ENCODE results near the gene LARP4. TPM values are rescaled to one million over a fixed set of nuclear protein-coding genes. Genes with fewer than 3 reads are reported as not detected.

Gene LARP4
- total and polyA plus RNA-seq, 2 donors (not counting 1 experiment from before 2014, with no cell fraction given), result 33.9 TPM

DNA sequence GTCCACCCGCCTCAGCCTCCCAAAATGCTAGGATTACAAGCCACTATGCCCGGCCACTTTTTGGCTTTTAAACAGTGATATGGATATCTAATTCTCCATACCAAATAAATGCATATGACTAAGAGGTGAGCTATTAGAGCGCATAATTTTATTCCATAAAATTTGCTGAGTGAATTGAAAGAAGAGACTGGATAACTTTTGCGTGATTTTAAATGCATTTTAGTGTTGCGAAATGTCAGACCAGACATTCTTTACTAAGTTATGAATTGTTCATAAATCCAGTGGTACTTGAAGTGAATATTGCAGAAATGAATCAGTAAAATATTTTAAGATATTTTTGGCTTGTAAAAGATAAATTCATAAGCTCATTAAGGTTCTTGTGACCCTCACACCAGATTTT, 53.2 kb downstream of the LARP4 start:
- no peak overlapping the region for H2AFZ ChIP-seq (ENCODE audit: low read length)
- DNase-seq (ENCODE audit: low read depth in 2 of 2), result peak; percentile 5 to 16

DNA sequence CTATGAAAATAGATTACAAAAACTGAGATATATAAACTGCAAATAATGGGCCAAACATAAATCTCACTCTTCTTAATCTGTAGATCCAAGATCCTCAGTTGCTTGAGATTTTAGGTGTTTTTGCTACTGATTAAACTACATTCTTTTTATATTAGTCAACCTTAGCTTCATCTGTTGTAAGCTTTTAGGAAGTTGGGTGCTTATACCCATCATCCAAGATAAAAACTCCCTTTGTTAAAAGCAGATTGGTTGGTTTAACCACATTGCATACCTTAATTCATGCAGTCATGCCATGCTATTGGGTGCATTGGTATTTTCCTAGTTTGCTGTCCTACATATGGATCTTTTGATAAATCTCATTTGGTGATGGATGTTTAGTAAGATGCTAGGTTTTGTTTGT, 57.9 kb downstream of the LARP4 start:
- H3K9ac ChIP-seq (ENCODE audit: insufficient read depth, low read length), result no peak overlapping the region
- no peaks in the 10 kb centered on the region for H3K27me3 ChIP-seq (ENCODE audit: control insufficient read depth, insufficient read depth, low read length)
- peaks cover 2% of the 10 kb centered on the region for H3K36me3 ChIP-seq (ENCODE audit: control insufficient read depth, insufficient read depth, low read length)
- no peaks in the 10 kb centered on the region for H3K79me2 ChIP-seq (ENCODE audit: control insufficient read depth, insufficient read depth, low read length)
- TF ChIP-seq, protein P1, sequence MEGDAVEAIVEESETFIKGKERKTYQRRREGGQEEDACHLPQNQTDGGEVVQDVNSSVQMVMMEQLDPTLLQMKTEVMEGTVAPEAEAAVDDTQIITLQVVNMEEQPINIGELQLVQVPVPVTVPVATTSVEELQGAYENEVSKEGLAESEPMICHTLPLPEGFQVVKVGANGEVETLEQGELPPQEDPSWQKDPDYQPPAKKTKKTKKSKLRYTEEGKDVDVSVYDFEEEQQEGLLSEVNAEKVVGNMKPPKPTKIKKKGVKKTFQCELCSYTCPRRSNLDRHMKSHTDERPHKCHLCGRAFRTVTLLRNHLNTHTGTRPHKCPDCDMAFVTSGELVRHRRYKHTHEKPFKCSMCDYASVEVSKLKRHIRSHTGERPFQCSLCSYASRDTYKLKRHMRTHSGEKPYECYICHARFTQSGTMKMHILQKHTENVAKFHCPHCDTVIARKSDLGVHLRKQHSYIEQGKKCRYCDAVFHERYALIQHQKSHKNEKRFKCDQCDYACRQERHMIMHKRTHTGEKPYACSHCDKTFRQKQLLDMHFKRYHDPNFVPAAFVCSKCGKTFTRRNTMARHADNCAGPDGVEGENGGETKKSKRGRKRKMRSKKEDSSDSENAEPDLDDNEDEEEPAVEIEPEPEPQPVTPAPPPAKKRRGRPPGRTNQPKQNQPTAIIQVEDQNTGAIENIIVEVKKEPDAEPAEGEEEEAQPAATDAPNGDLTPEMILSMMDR (conservative IDR thresholded peaks at IDR 0.05 in 1 of 2, IDR thresholded peaks at IDR 0.05 in 1 of 2; ENCODE audit: low read depth in 1 of 2, low read length in 2 of 2), result no peak
- TF ChIP-seq EZH2 (IDR thresholded peaks at IDR 0.05; ENCODE audit: low read length, missing control alignments), result no peak
- no peak overlapping the region for H2AFZ ChIP-seq (ENCODE audit: low read length)
- no peaks in the 10 kb centered on the region for H4K20me1 ChIP-seq (ENCODE audit: control insufficient read depth, extremely low read depth, insufficient read depth, low read length)
- no peak overlapping the region for H3K27ac ChIP-seq (ENCODE audit: insufficient read depth, low read length)
- H3K4me3 ChIP-seq (replicated peaks in 1 of 4; ENCODE audit: control extremely low read depth in 1 of 4, insufficient read depth in 1 of 4, low read depth in 3 of 4, low read length in 4 of 4), result no peak overlapping the region
- no peaks in the 10 kb centered on the region for H3K4me1 ChIP-seq (ENCODE audit: control insufficient read depth, extremely low read depth, insufficient read depth, low read length)
- peak in 1 of 2 donors; percentile 70 for DNase-seq (ENCODE audit: low read depth in 2 of 2)
- H3K4me2 ChIP-seq (ENCODE audit: extremely low read depth, insufficient read depth, low read length), result no peak overlapping the region
- H3K9me3 ChIP-seq (ENCODE audit: control insufficient read depth, insufficient read depth, low read depth, low read length), result no peaks in the 10 kb centered on the region

More for the DNA sequence above, 53.2 kb downstream of the LARP4 start:
- Histone ChIP-seq H3K27me3 (ENCODE audit: control insufficient read depth, insufficient read depth, low read length) (no peaks in the 10 kb centered on the region), H3K27ac (ENCODE audit: insufficient read depth, low read length) (no peak overlapping the region), H3K79me2 (ENCODE audit: control insufficient read depth, insufficient read depth, low read length) (no peaks in the 10 kb centered on the region), H3K36me3 (ENCODE audit: control insufficient read depth, insufficient read depth, low read length) (peaks cover 2% of the 10 kb centered on the region), H3K4me3 (replicated peaks in 1 of 4; ENCODE audit: control extremely low read depth in 1 of 4, insufficient read depth in 1 of 4, low read depth in 3 of 4, low read length in 4 of 4) (no peak overlapping the region), H3K9ac (ENCODE audit: insufficient read depth, low read length) (no peak overlapping the region), H3K9me3 (ENCODE audit: control insufficient read depth, insufficient read depth, low read depth, low read length) (no peaks in the 10 kb centered on the region), H4K20me1 (ENCODE audit: control insufficient read depth, extremely low read depth, insufficient read depth, low read length) (no peaks in the 10 kb centered on the region), H3K4me1 (ENCODE audit: control insufficient read depth, extremely low read depth, insufficient read depth, low read length) (no peaks in the 10 kb centered on the region), H3K4me2 (ENCODE audit: extremely low read depth, insufficient read depth, low read length) (no peak overlapping the region)
- TF ChIP-seq, protein P1 (conservative IDR thresholded peaks at IDR 0.05 in 1 of 2, IDR thresholded peaks at IDR 0.05 in 1 of 2; ENCODE audit: low read depth in 1 of 2, low read length in 2 of 2), result no peak
- no peak for TF ChIP-seq EZH2 (IDR thresholded peaks at IDR 0.05; ENCODE audit: low read length, missing control alignments)

GRCh38 chr12:50467439-50467838, 66.8 kb downstream of the LARP4 start:
- DNase-seq (ENCODE audit: low read depth in 2 of 2), result no peak

More at GRCh38 chr12:50467439-50467838, 66.8 kb downstream of the LARP4 start:
- H3K4me2 ChIP-seq (ENCODE audit: extremely low read depth, insufficient read depth, low read length), result no peak overlapping the region
- H3K4me1 ChIP-seq (ENCODE audit: control insufficient read depth, extremely low read depth, insufficient read depth, low read length), result no peaks in the 10 kb centered on the region
- TF ChIP-seq EZH2 (IDR thresholded peaks at IDR 0.05; ENCODE audit: low read length, missing control alignments), result no peak
- TF ChIP-seq, protein P1 (conservative IDR thresholded peaks at IDR 0.05 in 1 of 2, IDR thresholded peaks at IDR 0.05 in 1 of 2; ENCODE audit: low read depth in 1 of 2, low read length in 2 of 2), result no peak
- H3K9me3 ChIP-seq (ENCODE audit: control insufficient read depth, insufficient read depth, low read depth, low read length), result no peaks in the 10 kb centered on the region
- H3K9ac ChIP-seq (ENCODE audit: insufficient read depth, low read length), result no peak overlapping the region
- H3K36me3 ChIP-seq (ENCODE audit: control insufficient read depth, insufficient read depth, low read length), result peaks cover 2% of the 10 kb centered on the region
- H3K27ac ChIP-seq (ENCODE audit: insufficient read depth, low read length), result no peak overlapping the region
- H2AFZ ChIP-seq (ENCODE audit: low read length), result no peak overlapping the region
- no peaks in the 10 kb centered on the region for H3K27me3 ChIP-seq (ENCODE audit: control insufficient read depth, insufficient read depth, low read length)
- H3K4me3 ChIP-seq (replicated peaks in 1 of 4; ENCODE audit: control extremely low read depth in 1 of 4, insufficient read depth in 1 of 4, low read depth in 3 of 4, low read length in 4 of 4), result no peak overlapping the region
- no peaks in the 10 kb centered on the region for H4K20me1 ChIP-seq (ENCODE audit: control insufficient read depth, extremely low read depth, insufficient read depth, low read length)
- no peaks in the 10 kb centered on the region for H3K79me2 ChIP-seq (ENCODE audit: control insufficient read depth, insufficient read depth, low read length)
